ENCODE results near the gene PTPRN2. TPM values are rescaled to one million over a fixed set of nuclear protein-coding genes. Genes with fewer than 3 reads are reported as not detected.
A peak's percentile ranks its signal among the peaks of the same experiment; 100 is the strongest.

PTPRN2 gene
- total RNA-seq, 1 donor from 2014 or later, result 32.2 TPM

DNA sequence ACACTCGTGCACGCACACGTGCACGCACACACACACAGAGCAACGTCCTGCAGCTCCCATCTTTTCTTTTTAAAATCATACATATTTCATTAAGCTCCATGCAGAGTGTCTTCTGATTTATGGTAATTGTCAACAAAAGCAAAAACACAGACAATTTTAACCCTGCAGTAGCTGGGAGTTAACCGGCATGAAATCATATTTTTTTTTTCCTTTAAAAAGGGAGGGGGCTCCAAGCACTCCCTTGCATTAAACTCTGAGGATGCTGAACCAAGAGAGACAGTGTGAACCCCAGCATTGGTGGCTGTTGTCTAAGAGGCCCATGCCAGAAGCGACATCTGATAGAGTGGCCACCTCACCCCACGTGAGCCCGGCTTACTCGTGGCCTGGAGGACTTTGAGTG, 708.2 kb downstream of the PTPRN2 start:
- DNase-seq (ENCODE audit: low read depth, low spot score), result no peak
- H3K4me3 Mint-ChIP-seq, result no peak overlapping the region
- peaks cover 5% of the 10 kb centered on the region for H3K9me3 Mint-ChIP-seq
- H3K27ac Mint-ChIP-seq (ENCODE audit: unreplicated experiment), result no peak overlapping the region
- TF ChIP-seq, protein P1, sequence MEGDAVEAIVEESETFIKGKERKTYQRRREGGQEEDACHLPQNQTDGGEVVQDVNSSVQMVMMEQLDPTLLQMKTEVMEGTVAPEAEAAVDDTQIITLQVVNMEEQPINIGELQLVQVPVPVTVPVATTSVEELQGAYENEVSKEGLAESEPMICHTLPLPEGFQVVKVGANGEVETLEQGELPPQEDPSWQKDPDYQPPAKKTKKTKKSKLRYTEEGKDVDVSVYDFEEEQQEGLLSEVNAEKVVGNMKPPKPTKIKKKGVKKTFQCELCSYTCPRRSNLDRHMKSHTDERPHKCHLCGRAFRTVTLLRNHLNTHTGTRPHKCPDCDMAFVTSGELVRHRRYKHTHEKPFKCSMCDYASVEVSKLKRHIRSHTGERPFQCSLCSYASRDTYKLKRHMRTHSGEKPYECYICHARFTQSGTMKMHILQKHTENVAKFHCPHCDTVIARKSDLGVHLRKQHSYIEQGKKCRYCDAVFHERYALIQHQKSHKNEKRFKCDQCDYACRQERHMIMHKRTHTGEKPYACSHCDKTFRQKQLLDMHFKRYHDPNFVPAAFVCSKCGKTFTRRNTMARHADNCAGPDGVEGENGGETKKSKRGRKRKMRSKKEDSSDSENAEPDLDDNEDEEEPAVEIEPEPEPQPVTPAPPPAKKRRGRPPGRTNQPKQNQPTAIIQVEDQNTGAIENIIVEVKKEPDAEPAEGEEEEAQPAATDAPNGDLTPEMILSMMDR (conservative IDR thresholded peaks at IDR 0.05), result no peak
- peaks cover 20% of the 10 kb centered on the region for H3K4me1 Mint-ChIP-seq
- H3K36me3 Mint-ChIP-seq (ENCODE audit: low read depth), result peaks cover 5% of the 10 kb centered on the region
- no peaks in the 10 kb centered on the region for H3K27me3 Mint-ChIP-seq (ENCODE audit: low read depth)

DNA sequence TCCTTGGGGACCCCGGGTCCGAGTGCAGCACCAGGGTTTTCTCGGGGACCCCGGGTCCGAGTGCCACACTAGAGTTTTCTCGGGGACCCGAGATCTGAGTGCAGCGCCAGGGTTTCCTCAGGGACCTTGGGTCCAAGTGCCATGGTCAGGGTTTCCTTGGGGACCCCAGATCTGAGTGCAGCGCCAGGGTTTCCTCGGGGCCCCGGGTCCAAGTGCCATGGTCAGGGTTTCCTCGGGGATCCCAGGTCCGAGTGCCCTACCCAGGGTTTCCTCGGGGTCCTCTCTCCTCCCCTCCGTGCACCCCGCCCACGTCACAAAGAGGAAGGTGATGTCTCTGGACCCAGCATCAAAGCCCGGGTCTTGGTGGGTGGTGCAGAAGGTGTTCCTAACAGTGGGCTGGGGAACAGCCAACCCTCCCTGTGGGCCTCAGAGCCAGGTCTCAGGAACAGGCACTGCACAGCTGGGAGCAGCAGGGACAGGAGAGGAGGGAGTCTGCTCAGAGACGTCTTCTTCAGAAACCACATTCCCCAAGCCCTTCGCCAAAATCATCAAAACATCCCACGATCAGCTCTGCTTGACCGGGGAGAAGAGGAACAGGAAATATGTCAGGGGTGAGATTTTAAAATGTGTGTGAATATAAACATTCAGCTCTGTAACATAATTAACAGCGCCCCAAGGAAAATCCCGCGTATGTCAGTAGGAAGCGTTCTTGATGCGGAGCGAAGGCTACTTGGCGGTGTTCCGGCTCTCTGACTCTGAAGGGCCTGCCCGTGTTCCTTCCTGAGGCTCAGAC, 710.1 kb downstream of the PTPRN2 start:
- Mint-ChIP-seq H3K27ac (ENCODE audit: unreplicated experiment) (no peak overlapping the region), H3K9me3 (peaks cover 5% of the 10 kb centered on the region), H3K27me3 (ENCODE audit: low read depth) (no peaks in the 10 kb centered on the region), H3K36me3 (ENCODE audit: low read depth) (peaks cover 5% of the 10 kb centered on the region), H3K4me1 (peaks cover 24% of the 10 kb centered on the region), H3K4me3 (no peak overlapping the region)
- DNase-seq (ENCODE audit: low read depth, low spot score), result no peak
- TF ChIP-seq, protein P1 (conservative IDR thresholded peaks at IDR 0.05), result no peak

DNA sequence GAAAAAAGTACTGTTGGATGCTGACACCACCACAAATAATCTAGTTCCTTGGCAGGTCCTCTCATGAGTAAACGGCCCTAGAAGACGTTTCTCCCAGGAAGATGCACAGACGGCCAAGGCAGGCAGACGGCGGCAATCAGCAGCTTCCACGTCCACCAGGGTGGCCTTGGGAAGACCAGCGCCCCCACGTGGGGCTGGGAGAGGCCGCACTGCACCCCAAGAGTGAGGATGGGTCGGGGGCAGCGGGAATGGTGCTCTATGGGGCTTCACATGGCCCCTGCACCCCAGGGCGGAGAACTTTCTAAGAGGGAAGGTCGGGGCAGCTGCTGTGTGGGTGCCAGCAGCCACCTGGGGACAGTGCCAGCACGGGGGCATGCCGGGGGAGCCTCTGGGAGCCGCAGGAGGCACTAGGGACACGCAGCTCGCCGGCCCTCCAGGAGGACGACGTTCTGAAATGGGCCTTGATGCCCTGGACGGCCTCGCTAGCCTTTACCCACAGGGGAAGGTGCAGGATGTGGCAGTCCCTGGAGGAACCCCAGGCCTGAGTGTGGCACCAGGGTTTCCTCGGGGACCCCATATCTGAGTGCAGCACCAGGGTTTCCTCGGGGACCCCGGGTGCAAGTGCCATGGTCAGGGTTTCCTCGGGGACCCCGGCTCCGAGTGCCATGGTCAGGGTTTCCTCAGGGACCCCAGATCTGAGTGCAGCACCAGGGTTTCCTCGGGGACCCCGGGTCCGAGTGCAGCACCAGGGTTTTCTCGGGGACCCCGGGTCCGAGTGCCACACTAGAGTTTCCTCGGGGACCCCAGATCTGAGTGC, 710.9 kb downstream of the PTPRN2 start:
- no peaks in the 10 kb centered on the region for H3K27me3 Mint-ChIP-seq (ENCODE audit: low read depth)
- no peak overlapping the region for H3K27ac Mint-ChIP-seq (ENCODE audit: unreplicated experiment)
- no peak for DNase-seq (ENCODE audit: low read depth, low spot score)
- TF ChIP-seq, protein P1 (conservative IDR thresholded peaks at IDR 0.05), result no peak
- peaks cover 5% of the 10 kb centered on the region for H3K9me3 Mint-ChIP-seq
- peaks cover 5% of the 10 kb centered on the region for H3K36me3 Mint-ChIP-seq (ENCODE audit: low read depth)
- H3K4me1 Mint-ChIP-seq, result peaks cover 24% of the 10 kb centered on the region
- H3K4me3 Mint-ChIP-seq, result no peak overlapping the region

DNA sequence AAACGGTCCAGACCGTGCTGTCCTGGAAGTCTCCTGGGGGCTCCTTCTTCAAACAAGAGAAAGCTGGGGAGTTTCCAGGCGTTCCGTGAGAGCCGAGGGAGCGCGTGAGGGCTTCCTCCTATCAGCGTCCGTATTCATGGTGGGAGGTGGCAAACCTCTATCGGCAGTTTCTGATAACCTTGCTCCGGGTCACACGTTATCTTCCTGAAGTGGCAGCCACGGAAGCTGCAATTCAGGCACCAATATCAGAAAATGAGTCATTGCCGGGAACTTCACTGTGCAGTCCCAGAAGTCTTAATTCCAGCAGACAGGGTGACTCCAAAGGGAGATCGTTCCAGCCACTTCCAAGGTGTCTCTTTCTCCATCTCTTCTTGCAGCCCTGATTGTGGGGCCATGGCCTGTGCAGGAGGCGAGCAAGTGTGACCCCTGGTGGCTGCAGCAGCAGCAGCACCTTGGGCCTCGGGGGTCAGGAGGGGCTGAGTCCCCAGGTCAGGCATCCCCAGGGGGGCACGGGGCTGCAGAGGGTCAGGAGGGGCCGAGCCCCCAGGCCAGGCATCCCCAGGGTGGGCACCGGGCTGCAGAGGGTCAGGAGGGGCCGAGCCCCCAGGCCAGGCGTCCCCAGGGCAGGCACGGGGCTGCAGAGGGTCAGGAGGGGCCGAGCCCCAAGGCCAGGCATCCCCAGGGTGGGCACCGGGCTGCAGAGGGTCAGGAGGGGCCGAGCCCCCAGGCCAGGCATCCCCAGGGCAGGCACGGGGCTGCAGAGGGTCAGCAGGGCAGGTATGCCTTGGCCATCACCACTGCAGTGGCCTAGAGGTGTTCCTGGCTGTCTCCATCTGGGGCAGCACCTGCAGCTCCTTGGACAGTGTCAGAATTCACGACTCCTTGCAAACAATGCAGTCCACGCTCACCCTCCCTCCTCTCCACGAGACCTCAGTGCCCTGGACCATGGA, 712.1 kb downstream of the PTPRN2 start:
- TF ChIP-seq, protein P1 (conservative IDR thresholded peaks at IDR 0.05), result peak; percentile 78
- peaks cover 2% of the 10 kb centered on the region for H3K36me3 Mint-ChIP-seq (ENCODE audit: low read depth)
- H3K27ac Mint-ChIP-seq (ENCODE audit: unreplicated experiment), result no peak overlapping the region

DNA sequence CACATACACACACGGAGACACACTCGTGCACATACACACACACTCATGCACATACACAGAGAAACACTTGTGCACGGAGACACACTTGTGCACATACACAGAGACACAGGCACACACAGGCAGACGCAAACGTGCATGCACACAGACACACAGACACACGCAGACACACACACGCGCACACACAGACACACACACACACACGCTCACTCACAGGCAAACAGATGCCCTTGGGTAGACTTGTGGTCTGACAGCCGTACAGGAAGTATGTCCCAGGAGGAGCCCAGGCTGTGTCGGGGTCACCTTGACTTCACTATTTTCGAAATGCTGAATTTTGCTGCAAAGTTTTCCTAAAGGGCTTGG, 712.8 kb downstream of the PTPRN2 start:
- H3K9me3 Mint-ChIP-seq, result peaks cover 5% of the 10 kb centered on the region
- peak overlapping the region; percentile 21 for H3K27ac Mint-ChIP-seq (ENCODE audit: unreplicated experiment)
- peaks cover 23% of the 10 kb centered on the region for H3K4me1 Mint-ChIP-seq
- no peak overlapping the region for H3K4me3 Mint-ChIP-seq
- H3K36me3 Mint-ChIP-seq (ENCODE audit: low read depth), result peaks cover 6% of the 10 kb centered on the region
- no peak for DNase-seq (ENCODE audit: low read depth, low spot score)
- TF ChIP-seq, protein P1 (conservative IDR thresholded peaks at IDR 0.05), result no peak
- no peaks in the 10 kb centered on the region for H3K27me3 Mint-ChIP-seq (ENCODE audit: low read depth)

More for the DNA sequence above, 712.1 kb downstream of the PTPRN2 start:
- H3K4me3 Mint-ChIP-seq, result peak overlapping the region; percentile 44
- peaks cover 24% of the 10 kb centered on the region for H3K4me1 Mint-ChIP-seq
- H3K9me3 Mint-ChIP-seq, result peaks cover under 1% of the 10 kb centered on the region
- H3K27me3 Mint-ChIP-seq (ENCODE audit: low read depth), result no peaks in the 10 kb centered on the region
- peak; percentile 62 for DNase-seq (ENCODE audit: low read depth, low spot score)
